Activated CD8-positive, alpha-beta T cell treated with anti-CD3 and anti-CD28 coated beads for 36 hours (primary cell): ENCODE measurements around the gene APOBEC3B. TPM values are rescaled to one million over a fixed set of nuclear protein-coding genes. Genes with fewer than 3 reads are reported as not detected.
A peak's percentile ranks its signal among the peaks of the same experiment; 100 is the strongest.
"Not testable (repeated sequence)": the region's sequence is repeated elsewhere in the genome, so short reads cannot be mapped to it uniquely, and the experiment has no call there.

Source experiments
- ATAC-seq: fragments of 200-7000 bp; cut with Tn5 transposase; one replicate; pipeline ENCODE4 v1.10.0; 2021; ENCODE audit warnings: mild to moderate bottlenecking, moderate library complexity
- CTCF ChIA-PET: fragments of 350-600 bp; sonication (Branson Sonifier 250); formaldehyde crosslinking; loops from one replicate; lab custom pipeline; 2021; ENCODE audit warnings: antibody characterized with exemption; lab: Charles Lee
- POLR2A ChIA-PET: fragments of 350-600 bp; sonication (Branson Sonifier 250); formaldehyde crosslinking; loops from one replicate; lab custom pipeline; 2021; ENCODE audit warnings: antibody characterized with exemption; lab: Charles Lee
- DNase-seq: peaks from one replicate; pipeline ENCODE4 v3.0.0-alpha.2; 2020
- H3K27ac Mint-ChIP-seq: one replicate; pipeline ENCODE4 v1.8.0; 2021; ENCODE audit warnings: mild to moderate bottlenecking, mixed read lengths
- H3K27me3 Mint-ChIP-seq: one replicate; pipeline ENCODE4 v1.8.0; 2021; ENCODE audit warnings: mixed read lengths
- H3K36me3 Mint-ChIP-seq: one replicate; pipeline ENCODE4 v1.8.0; 2021; ENCODE audit warnings: low read depth, mixed read lengths
- H3K4me1 Mint-ChIP-seq: one replicate; pipeline ENCODE4 v1.8.0; 2021; ENCODE audit warnings: low read depth, mixed read lengths
- H3K4me3 Mint-ChIP-seq: one replicate; pipeline ENCODE4 v1.8.0; 2021; ENCODE audit warnings: mild to moderate bottlenecking, moderate library complexity, mixed read lengths
- H3K9me3 Mint-ChIP-seq: one replicate; pipeline ENCODE4 v1.8.0; 2021; ENCODE audit warnings: mixed read lengths
- intact Hi-C: fragments of 100-400 bp; cut with micrococcal nuclease; formaldehyde crosslinking; loops from one replicate; pipeline ENCODE4 v1.10.0; 2022
- total RNA-seq, 2 experiments: library from RNA; stranded (reverse); gene quantifications; one replicate each; pipeline ENCODE4 v1.2.3, GENCODE V29; 2021
- TF ChIP-seq, protein P1 (sequence below): fragments of 200-600 bp; IDR thresholded peaks from one replicate; pipeline ENCODE4 v1.8.0; 2022; ENCODE audit warnings: antibody characterized with exemption, mild to moderate bottlenecking

APOBEC3B gene
- total RNA-seq, 2 experiments from 2014 or later, result 5.0 to 5.1 TPM

DNA sequence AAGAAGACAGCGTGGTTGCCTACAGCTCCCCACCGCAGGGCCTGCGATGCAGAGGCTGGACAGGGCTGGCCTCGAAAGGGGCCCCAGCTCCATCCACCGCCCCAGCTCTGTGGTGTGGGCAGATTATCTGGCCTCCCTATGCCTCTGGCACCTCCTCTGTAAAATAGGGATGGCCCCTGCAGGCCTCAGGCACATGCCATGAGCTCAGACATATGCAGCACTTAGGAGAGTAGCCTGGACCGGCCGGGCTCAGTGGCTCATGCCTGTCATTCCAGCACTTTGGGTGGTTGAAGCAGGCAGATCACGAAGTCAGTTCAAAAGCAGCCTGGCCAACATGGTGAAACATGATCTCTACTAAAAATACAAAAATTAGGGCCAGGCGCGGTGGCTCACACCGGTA is 46.1 kb downstream of the APOBEC3B start:
- H3K27me3 Mint-ChIP-seq, result no peaks in the 10 kb centered on the region
- peak overlapping the region; percentile 84 for H3K27ac Mint-ChIP-seq
- TF ChIP-seq, protein P1, sequence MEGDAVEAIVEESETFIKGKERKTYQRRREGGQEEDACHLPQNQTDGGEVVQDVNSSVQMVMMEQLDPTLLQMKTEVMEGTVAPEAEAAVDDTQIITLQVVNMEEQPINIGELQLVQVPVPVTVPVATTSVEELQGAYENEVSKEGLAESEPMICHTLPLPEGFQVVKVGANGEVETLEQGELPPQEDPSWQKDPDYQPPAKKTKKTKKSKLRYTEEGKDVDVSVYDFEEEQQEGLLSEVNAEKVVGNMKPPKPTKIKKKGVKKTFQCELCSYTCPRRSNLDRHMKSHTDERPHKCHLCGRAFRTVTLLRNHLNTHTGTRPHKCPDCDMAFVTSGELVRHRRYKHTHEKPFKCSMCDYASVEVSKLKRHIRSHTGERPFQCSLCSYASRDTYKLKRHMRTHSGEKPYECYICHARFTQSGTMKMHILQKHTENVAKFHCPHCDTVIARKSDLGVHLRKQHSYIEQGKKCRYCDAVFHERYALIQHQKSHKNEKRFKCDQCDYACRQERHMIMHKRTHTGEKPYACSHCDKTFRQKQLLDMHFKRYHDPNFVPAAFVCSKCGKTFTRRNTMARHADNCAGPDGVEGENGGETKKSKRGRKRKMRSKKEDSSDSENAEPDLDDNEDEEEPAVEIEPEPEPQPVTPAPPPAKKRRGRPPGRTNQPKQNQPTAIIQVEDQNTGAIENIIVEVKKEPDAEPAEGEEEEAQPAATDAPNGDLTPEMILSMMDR, result no peak
- intact Hi-C loops, result no loop called here
- ChIA-PET POLR2A (no interaction called here), CTCF (no interaction called here)
- DNase-seq, result no peak
- peak; percentile 8 for ATAC-seq
- H3K4me3 Mint-ChIP-seq, result no peak overlapping the region
- no peaks in the 10 kb centered on the region for H3K9me3 Mint-ChIP-seq
- peaks cover 28% of the 10 kb centered on the region for H3K36me3 Mint-ChIP-seq
- H3K4me1 Mint-ChIP-seq, result peaks cover 37% of the 10 kb centered on the region

DNA sequence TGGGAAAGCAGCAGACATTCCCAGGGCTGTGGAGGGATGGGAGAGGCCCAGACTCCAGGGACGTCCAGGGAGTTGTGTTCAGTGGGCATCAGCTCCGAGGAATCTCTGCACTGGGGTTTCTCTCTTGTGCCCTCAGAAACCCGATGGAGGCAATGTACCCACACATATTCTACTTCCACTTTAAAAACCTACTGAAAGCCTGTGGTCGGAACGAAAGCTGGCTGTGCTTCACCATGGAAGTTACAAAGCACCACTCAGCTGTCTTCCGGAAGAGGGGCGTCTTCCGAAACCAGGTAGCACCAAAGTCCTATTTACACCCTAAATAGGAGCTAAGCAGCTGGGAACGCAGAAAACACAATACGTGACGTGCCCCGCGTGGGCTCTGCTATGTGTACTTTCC is 47.1 kb downstream of the APOBEC3B start:
- DNase-seq, result no peak
- intact Hi-C loops, result no loop called here
- Mint-ChIP-seq H3K27ac (no peak overlapping the region), H3K36me3 (peaks cover 25% of the 10 kb centered on the region), H3K4me1 (peaks cover 30% of the 10 kb centered on the region), H3K9me3 (no peaks in the 10 kb centered on the region), H3K4me3 (no peak overlapping the region), H3K27me3 (no peaks in the 10 kb centered on the region)
- TF ChIP-seq, protein P1, result no peak
- CTCF ChIA-PET, result interaction anchor here (0.7 kb wide), 1 partner anchor 15 kb away, joined by 3 read pairs; no protein-coding TSS in a partner anchor
- POLR2A ChIA-PET, result no interaction called here
- no peak for ATAC-seq

DNA sequence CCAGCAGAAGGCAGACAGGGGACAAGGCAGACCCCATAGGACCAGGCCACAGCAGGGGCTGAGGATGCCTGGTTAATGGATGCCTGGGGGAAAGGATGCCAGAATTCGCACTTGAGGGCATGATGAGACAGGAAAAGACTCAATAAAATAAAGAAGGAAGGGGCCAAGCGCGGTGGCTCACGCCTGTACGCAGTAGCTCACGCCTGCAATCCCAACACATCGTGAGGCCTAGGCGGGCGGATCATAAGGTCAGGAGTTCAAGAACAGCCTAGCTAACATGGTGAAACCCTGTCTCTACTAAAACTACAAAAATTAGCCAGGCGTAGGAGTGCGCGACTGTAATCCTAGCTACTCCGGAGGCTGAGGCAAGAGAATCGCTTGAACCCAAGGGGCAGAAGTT is 48.6 kb downstream of the APOBEC3B start:
- intact Hi-C loops, result no loop called here
- H3K9me3 Mint-ChIP-seq, result no peaks in the 10 kb centered on the region
- no peak for DNase-seq
- peaks cover 17% of the 10 kb centered on the region for H3K36me3 Mint-ChIP-seq
- TF ChIP-seq, protein P1, result no peak
- no peaks in the 10 kb centered on the region for H3K27me3 Mint-ChIP-seq
- H3K4me1 Mint-ChIP-seq, result peaks cover 16% of the 10 kb centered on the region
- no peak overlapping the region for H3K27ac Mint-ChIP-seq
- no peak for ATAC-seq
- H3K4me3 Mint-ChIP-seq, result no peak overlapping the region
- ChIA-PET CTCF (no interaction called here), POLR2A (interaction anchor here (1.0 kb wide), 1 partner anchor 9 kb away, joined by 3 read pairs; no protein-coding TSS in a partner anchor)

DNA sequence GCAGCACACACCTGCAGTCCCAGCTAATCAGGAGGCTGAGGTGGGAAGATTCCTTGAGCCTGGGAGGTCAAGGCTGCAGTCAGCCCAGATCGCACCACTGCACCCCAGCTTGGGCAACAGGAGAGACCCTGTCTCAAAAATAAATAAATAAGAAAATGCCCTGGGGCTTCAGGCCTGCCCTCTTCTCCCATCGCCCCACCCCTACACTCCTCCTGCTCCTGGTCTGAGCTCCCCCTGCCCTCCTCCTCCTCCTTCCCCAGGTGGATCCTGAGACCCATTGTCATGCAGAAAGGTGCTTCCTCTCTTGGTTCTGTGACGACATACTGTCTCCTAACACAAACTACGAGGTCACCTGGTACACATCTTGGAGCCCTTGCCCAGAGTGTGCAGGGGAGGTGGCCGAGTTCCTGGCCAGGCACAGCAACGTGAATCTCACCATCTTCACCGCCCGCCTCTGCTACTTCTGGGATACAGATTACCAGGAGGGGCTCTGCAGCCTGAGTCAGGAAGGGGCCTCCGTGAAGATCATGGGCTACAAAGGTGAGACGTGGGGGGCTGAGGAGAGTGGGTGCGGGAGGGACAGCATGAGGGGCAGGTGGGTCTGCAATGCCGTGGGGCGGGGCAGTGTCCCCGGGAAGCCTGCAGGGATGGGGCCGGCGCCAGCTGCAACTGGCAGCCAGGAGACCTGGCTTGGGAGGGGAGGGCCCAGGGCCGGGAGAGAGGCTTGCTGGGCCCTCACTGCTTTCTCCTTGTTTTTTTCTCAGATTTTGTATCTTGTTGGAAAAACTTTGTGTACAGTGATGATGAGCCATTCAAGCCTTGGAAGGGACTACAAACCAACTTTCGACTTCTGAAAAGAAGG is 49.5 kb downstream of the APOBEC3B start:
- Mint-ChIP-seq H3K36me3 (peaks cover 15% of the 10 kb centered on the region), H3K4me1 (peaks cover 10% of the 10 kb centered on the region)
- H3K4me3 Mint-ChIP-seq, H3K27me3 Mint-ChIP-seq, ATAC-seq, intact Hi-C loops, H3K27ac Mint-ChIP-seq, CTCF ChIA-PET, DNase-seq, H3K9me3 Mint-ChIP-seq: not testable (repeated sequence)
- POLR2A ChIA-PET, result interaction anchor here (1.0 kb wide), 1 partner anchor 8 kb away, joined by 3 read pairs; no protein-coding TSS in a partner anchor

DNA sequence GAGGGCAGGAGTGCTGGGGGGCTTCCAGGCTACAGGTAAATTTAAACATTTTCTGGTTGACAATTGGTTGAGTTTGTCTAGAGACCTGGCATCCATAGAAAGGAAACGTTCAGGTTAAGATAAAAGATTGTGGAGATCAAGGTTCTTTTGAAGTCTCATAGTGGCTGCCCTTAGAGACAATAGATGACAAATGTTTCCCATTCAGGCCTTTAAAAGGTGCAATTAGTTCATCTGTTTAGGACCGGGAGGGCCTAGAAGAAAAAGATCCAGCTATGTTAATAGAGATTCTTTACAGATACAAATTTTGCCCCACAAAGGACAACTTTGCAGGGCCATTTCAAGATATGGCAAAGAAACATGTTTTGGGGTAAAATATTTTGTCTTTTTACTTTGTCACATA is 54.9 kb downstream of the APOBEC3B start:
- H3K36me3 Mint-ChIP-seq, result peaks cover 13% of the 10 kb centered on the region
- H3K27ac Mint-ChIP-seq, result peak overlapping the region; percentile 48
- ATAC-seq, H3K4me3 Mint-ChIP-seq, H3K9me3 Mint-ChIP-seq, CTCF ChIA-PET, DNase-seq, H3K27me3 Mint-ChIP-seq, intact Hi-C loops: not testable (repeated sequence)
- POLR2A ChIA-PET, result interaction anchor here (1.4 kb wide), 1 partner anchor 23 kb away, joined by 3 read pairs; the partner anchor contains the start of gene APOBEC3C
- H3K4me1 Mint-ChIP-seq, result peaks cover 22% of the 10 kb centered on the region
